ENCODE data around the gene SERPINB1.

Gene SERPINB1

DNA sequence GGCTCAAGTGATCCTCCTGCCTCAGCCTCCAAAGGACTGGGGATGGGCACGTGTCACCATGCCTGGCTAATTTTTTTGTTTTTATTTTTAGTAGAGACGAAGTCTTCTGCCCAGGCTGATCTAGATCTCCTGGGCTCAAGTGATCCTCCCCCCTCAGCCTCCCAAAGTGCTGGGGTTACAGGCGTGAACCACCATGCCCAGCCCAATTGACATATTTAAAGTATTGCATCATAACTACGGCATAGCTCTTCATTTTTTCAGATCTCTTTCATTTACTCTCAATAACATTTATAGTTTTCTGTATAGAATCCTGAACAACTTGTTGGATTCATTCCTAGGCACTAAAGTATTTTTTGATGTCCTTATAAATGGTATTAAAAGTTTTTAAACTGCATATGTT lies 13.0 kb downstream of the SERPINB1 start:
- H3K4me3 ChIP-seq (ENCODE audit: low read depth, low read length): no peak overlapping the region
- H3K36me3 ChIP-seq (replicated peaks): no peaks in the 10 kb centered on the region
- H3K27me3 ChIP-seq (replicated peaks): no peaks in the 10 kb centered on the region
- no peak overlapping the region for H3K27ac ChIP-seq
- TF ChIP-seq, protein P1, sequence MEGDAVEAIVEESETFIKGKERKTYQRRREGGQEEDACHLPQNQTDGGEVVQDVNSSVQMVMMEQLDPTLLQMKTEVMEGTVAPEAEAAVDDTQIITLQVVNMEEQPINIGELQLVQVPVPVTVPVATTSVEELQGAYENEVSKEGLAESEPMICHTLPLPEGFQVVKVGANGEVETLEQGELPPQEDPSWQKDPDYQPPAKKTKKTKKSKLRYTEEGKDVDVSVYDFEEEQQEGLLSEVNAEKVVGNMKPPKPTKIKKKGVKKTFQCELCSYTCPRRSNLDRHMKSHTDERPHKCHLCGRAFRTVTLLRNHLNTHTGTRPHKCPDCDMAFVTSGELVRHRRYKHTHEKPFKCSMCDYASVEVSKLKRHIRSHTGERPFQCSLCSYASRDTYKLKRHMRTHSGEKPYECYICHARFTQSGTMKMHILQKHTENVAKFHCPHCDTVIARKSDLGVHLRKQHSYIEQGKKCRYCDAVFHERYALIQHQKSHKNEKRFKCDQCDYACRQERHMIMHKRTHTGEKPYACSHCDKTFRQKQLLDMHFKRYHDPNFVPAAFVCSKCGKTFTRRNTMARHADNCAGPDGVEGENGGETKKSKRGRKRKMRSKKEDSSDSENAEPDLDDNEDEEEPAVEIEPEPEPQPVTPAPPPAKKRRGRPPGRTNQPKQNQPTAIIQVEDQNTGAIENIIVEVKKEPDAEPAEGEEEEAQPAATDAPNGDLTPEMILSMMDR (IDR thresholded peaks at IDR 0.05; ENCODE audit: low read depth, low read length, missing control alignments): no peak
- in situ Hi-C loops (cut with HindIII; ENCODE audit: low pct_ligation_motif_present, low sequenced_read_pairs): no loop called here
- DNase-seq: no peak

DNA sequence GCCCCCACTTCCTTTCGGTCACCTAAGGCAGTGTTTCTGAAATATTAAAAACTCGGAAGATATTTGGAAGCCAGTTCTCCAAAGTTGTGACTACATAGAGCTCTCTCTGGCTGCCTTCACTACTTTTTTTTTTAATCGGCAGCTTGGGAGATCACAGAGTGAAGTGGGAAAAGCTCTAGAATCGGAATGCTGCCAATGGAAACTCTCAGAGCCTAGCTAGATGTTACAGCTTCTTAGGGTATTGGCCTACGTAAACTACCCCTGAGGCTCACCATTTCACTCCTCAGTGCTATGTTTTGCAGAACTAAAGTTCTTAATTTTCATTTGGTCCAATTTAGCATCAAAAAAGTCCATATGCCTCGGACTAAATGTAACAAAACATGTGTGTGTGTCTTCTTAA lies 14.5 kb downstream of the SERPINB1 start:
- no peak for DNase-seq
- in situ Hi-C loops (cut with HindIII; ENCODE audit: low pct_ligation_motif_present, low sequenced_read_pairs): no loop called here
- Histone ChIP-seq H3K27ac (no peak overlapping the region), H3K4me3 (ENCODE audit: low read depth, low read length) (no peak overlapping the region), H3K27me3 (replicated peaks) (no peaks in the 10 kb centered on the region), H3K36me3 (replicated peaks) (no peaks in the 10 kb centered on the region)
- TF ChIP-seq, protein P1 (IDR thresholded peaks at IDR 0.05; ENCODE audit: low read depth, low read length, missing control alignments): no peak

DNA sequence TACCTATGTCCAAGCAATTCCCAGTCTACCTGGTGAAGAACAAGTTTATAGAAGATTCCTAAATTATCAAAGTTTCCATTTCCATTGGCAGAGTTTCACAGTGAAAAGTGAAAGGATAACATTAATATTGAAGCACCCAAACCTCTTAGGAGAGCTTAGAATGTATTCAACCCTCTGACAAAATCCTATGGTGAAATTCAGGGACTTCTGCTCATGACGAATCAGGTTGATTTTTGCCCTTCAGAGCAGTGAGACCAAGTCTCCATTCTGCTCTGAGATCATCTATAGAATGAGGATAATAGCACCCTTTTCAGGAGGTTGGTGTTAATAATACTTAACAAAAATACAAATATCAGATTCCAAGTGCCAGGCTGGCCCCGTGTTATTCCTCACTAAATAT lies 15.5 kb downstream of the SERPINB1 start:
- no peaks in the 10 kb centered on the region for H3K27me3 ChIP-seq (replicated peaks)
- no peak for DNase-seq
- H3K36me3 ChIP-seq (replicated peaks): no peaks in the 10 kb centered on the region
- H3K27ac ChIP-seq: no peak overlapping the region
- TF ChIP-seq, protein P1 (IDR thresholded peaks at IDR 0.05; ENCODE audit: low read depth, low read length, missing control alignments): no peak
- H3K4me3 ChIP-seq (ENCODE audit: low read depth, low read length): no peak overlapping the region
- in situ Hi-C loops (cut with HindIII; ENCODE audit: low pct_ligation_motif_present, low sequenced_read_pairs): no loop called here

DNA sequence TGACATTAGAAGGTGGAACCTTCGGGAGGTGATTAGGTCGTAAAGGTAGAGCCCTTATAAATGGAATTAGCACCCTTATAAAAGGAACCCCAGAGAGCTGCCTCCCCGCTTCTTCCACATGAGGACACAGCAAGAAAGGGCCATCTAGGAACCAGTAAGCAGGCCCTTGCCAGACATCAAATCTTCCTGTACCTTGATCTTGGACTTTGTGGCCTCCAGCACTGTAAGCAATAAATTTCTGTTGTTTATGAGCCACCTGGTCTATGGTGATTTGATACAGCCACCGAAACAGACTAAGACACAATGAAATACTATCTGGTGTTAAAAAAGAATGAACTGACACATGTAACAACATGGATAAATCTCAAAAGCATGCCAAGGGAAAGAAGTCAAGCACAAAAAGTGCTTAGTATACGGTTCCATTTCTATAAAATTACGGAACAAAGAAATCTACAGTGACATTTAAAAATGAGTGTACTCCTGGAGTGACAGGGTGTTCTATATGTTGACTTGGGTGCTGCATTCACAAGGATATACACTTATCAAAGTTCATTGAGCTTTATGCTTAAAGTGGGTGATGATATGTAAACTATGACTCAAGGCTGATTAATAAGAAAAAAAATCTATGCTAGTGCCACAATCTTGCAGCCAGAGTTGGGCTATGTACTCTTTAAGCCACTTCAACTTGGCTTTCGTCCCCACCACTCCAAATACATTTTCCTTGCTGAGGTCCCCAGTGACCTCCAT lies 18.4 kb downstream of the SERPINB1 start:
- H3K36me3 ChIP-seq (replicated peaks): no peaks in the 10 kb centered on the region
- no peak overlapping the region for H3K27ac ChIP-seq
- H3K4me3 ChIP-seq (ENCODE audit: low read depth, low read length): no peak overlapping the region
- no peak for DNase-seq
- TF ChIP-seq, protein P1 (IDR thresholded peaks at IDR 0.05; ENCODE audit: low read depth, low read length, missing control alignments): no peak
- H3K27me3 ChIP-seq (replicated peaks): no peaks in the 10 kb centered on the region
- in situ Hi-C loops (cut with HindIII; ENCODE audit: low pct_ligation_motif_present, low sequenced_read_pairs): no loop called here

DNA sequence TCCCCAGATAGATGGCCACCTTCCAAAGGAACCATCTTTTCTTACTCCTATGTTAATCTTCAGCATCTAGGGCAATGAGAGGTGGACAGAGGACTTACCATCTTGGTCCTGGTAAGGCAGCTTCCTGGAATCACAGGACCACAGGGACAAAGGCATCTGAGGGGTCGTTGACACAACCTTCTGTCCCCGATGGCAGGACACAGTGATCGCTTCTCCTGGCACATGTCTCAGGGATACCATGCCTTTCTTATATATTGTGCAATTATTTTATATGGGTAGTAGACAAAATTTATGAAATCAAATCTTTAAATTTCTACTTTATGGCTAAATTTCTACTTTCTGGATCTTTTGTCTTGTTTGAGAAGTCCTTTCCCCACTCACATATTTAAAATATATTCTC lies 20.1 kb downstream of the SERPINB1 start:
- Histone ChIP-seq H3K36me3 (replicated peaks) (no peaks in the 10 kb centered on the region), H3K4me3 (ENCODE audit: low read depth, low read length) (no peak overlapping the region), H3K27ac (no peak overlapping the region), H3K27me3 (replicated peaks) (no peaks in the 10 kb centered on the region)
- in situ Hi-C loops (cut with HindIII; ENCODE audit: low pct_ligation_motif_present, low sequenced_read_pairs): no loop called here
- DNase-seq: no peak
- TF ChIP-seq, protein P1 (IDR thresholded peaks at IDR 0.05; ENCODE audit: low read depth, low read length, missing control alignments): no peak

DNA sequence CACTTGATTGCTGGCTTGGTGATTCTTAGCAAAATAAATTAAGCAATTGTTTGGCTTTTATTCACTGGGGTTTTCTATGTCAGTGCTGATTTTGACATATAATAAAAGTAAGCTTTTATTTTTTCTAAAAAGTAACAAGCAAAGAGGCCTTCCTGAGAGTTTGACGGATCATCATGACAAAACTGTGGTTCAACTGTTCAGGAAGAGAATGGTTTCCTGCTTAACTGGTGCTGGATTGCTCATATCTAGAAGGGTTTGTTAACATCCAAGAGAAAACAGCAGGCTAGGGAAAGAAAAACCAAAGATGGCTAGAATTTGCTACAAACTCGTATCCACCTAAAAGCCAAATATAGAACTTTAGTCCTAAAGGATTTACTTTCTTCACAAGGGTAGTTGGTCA lies 21.2 kb downstream of the SERPINB1 start:
- in situ Hi-C loops (cut with HindIII; ENCODE audit: low pct_ligation_motif_present, low sequenced_read_pairs): no loop called here
- TF ChIP-seq, protein P1 (IDR thresholded peaks at IDR 0.05; ENCODE audit: low read depth, low read length, missing control alignments): no peak
- no peak for DNase-seq
- no peaks in the 10 kb centered on the region for H3K27me3 ChIP-seq (replicated peaks)
- no peaks in the 10 kb centered on the region for H3K36me3 ChIP-seq (replicated peaks)
- H3K4me3 ChIP-seq (ENCODE audit: low read depth, low read length): no peak overlapping the region
- H3K27ac ChIP-seq: no peak overlapping the region
